GM19395 (cell line): ENCODE data around the gene POLR3GL.

Experiments used
- ATAC-seq: cut with Tn5 transposase; IDR thresholded peaks from one replicate; pipeline ENCODE4 v1.9.1; 2021; ENCODE audit warnings: mild to moderate bottlenecking, moderate library complexity; ENCODE audit not compliant: unreplicated experiment

The POLR3GL gene

GRCh38 chr1:145947551-145947950 lies 16.9 kb upstream of the POLR3GL start:
- ATAC-seq = no peak

- ATAC-seq = no peak
Observed at GRCh38 chr1:145949219-145949618, 15.3 kb upstream of the POLR3GL start.

DNA sequence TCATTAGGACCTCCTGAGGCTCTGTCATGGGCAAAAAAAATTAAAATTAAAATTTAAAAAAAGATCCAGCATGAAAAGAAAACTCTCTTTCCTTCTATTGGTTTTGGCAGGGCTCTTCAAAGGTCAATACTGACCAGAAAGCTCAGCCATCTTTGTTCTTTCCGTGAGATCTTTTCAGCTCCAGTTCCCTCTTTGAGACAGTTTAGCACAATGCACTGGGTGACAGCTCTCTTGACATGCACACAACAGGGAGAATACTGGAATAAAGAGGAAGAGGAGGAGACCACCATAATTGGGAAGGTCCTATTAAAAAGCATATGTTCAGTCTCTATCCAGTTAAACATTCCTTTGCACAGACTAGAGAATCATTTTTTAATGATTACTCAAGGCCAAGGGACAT lies 13.0 kb upstream of the POLR3GL start:
- no peak for ATAC-seq

GRCh38 chr1:145952903-145953302 lies 11.6 kb upstream of the POLR3GL start:
- ATAC-seq = no peak

DNA sequence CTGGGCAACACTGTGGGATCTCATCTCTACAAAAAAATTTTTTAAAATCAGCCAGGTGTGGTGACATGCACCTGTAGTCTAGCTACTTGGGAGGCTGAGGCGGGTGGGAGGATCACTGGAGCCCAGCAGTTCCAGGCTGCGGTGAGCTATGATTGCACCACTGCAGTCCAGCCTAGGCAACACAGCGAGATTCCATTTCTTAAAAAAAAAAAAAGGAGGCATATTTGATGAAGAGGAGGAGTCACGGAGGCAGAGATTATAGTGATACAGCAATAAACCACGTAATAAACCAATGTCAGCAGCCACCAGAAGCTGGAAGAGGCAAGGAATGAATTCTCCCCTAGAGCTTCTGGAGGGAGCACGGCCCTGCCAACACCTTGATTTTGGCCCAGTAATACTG lies 10.6 kb upstream of the POLR3GL start:
- ATAC-seq = no peak

GRCh38 chr1:145955436-145955835 lies 9.1 kb upstream of the POLR3GL start:
- ATAC-seq = no peak

GRCh38 chr1:145956361-145956760 lies 8.1 kb upstream of the POLR3GL start:
- ATAC-seq = no peak

DNA sequence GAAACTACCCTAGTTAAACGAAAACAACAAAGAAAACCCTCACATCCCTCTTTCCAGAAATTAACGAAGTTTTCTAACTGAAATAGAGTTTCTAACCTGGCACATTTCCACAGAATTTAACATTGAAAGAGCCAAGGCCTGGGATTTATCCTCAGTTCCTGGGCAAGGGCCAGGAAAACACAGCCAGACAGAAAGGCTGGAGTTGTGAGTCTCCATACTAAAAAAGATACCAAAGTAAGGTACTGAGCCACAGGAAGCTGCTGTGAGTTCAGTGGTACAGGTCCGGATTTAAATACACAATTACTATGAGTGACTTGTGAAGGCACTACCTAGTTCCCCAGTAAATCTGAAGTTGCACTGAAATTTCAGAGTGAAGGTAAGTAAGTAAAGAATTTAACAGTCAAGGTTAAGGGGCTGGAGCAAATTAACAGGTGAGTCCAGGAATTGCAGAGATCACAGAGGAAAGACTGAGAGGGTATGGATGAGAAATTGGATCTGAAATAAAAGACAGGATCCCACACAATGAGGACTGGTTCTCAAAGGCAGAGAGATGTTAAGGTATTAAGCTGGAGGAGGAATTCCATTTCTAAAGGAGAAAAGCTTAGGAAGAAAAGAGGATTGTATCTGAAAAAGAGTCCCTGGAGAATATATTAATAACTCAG lies 7.6 kb upstream of the POLR3GL start:
- ATAC-seq = no peak

GRCh38 chr1:145957443-145958319 lies 6.8 kb upstream of the POLR3GL start, which contains the start of gene LIX1L:
Gene LIX1L, minus strand, starts transcription at chr1:145958017. Its CDS starts 90 bp downstream, at chr1:145957927.
- peak; percentile 87 for ATAC-seq

DNA sequence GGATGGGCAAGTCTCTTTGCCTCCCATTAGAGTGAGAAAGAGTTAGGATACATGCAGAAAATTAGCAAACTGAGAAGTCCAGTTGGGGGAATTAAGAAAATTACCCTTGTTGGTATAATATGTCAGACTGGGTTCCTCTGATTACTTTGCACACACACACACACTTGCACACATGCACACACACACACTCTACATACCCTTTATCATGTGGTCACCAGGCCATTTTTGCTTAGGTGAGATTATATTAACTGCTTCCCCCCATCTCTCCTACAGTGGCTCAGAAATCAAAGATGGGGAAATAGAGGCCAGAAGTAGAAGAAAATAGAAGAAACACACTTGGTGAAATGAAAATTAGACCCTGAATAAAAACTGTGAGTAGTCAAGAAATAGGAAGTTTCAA lies 5.8 kb upstream of the POLR3GL start:
- no peak for ATAC-seq

DNA sequence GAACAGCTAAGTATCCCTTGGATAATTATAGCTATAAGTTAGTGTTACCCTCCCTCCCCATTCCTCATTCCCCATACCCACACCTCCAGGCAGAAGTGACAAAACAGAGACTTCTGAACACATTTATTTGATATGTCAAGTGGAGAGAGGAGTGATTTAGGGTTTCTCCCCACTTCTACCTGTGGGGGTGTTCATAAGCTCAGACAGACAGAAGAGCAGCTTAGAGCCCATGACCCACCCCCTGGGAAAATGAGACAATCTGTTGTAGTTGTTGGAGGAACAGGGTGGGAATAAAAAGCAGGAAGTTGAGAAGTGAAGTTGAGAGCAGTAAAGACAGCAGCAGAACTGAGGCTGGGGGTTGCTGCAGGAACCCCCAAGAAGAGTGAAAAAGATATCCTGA lies 5.2 kb upstream of the POLR3GL start:
- ATAC-seq = no peak

- ATAC-seq = no peak
Observed at GRCh38 chr1:145959957-145960467, 4.5 kb upstream of the POLR3GL start.

GRCh38 chr1:145960468-145961108 lies 3.9 kb upstream of the POLR3GL start:
- no peak for ATAC-seq

DNA sequence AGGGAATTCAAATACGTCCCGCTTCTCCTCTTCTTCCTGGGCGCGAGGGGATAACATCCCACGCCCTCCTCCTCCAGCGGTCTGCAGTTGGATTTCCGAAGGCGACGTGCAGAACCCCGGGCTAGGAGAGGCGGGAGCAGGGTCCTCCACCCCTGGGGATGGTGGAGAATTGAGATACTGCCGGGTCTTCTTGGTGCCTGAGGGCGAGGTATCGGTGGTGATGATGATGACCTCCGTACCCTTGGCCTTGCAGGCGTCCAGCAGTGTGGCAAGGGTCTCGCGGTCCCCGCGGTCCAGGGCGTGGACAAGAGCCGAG lies 3.4 kb upstream of the POLR3GL start:
- ATAC-seq = no peak

DNA sequence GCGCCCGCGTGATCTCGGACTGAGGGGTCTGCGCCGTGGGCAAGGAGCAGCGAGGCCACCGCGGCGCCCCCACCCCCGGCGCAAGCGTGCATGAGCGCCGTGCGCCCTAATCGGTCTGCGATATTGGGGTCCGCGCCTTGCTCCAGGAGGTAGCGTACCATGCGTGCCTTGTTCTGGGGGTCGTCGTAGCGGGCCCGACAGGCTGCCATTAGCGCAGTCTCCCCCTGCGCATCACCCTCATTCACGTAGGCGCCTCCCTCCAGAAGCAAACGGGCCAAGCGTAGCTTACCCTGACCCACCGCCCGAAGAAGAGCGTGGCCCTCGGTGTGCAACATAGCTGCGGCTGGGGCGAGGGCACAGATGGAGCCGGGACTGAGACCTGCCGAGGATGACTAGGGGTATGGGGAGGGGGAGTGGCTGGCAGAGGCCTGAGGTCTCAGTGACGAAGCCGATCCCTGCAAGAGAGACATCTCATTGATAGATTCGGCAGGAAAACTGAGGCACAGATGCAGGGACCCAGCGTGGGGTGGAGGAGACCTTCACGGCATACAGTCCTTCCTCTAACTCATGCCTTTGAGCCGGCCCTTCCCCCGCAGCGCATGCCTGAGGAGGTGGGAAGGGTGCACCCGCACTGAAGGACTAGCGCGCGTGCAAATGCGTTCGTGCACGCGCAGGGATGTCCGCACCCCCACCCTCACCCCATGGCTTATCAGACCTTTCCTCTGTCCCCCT lies 2.9 kb upstream of the POLR3GL start:
- no peak for ATAC-seq

GRCh38 chr1:145962157-145963102 lies 2.1 kb upstream of the POLR3GL start:
- no peak for ATAC-seq

DNA sequence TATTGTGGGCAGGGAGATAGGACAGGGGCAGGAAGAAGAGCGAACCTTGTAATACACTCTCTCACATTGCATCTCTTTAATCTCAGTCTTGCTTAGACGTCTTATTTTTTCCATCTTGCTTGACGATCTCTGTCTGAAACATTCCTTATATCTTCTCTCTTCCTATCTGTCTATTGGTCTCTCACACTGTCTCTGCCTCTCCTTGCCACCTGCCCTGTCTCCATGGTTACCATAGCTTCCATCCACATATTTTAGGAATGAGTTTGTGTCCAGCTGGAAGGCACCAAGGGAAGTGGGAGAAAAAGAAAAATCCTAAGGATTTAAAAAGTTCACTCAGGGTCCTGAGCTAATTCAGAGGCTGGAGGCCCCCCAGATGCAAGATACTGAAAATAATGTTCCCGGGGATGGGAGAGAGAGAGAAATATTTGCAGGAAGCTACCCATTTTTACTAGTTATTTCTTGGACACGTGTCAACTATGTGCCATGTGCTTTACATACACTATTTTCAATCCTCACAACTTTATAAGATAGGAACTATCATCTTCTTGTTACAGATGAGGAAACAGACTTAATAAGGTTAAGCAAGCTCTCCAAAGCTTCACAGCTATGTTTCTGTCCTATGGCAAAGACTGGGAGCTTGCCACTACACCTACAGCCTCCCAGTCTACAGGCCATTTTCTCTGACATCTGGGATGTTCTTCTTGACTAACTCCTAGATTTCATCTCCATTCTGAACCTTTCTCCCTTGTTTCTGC lies 1.0 kb upstream of the POLR3GL start:
- ATAC-seq = no peak

- no peak for ATAC-seq
Observed at GRCh38 chr1:145965119-145965744, 742 bp downstream of the POLR3GL start.

DNA sequence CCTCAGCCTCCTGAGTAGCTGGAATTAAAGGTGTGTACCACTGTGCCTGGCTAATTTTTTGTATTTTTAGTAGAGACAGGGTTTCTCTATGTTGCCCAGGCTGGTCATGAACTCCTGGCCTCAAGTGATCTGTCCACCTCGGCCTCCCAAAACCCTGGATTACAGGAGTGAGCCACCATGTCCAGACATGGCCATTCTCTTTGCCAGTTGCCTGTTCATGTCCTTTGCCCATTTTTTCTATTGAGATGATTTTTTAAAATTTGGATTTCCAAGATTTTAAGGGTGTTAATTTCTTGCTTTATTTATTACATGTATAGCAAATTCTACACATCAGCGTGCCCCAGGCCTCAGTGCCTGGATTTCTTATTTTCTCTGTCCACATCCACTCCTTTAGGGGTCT lies 2.8 kb downstream of the POLR3GL start:
- ATAC-seq = no peak
